CD1c-positive myeloid dendritic cell (primary cell): Measurements from ENCODE around the gene TOPBP1.

Experiments
- DNase-seq: peaks from one replicate; pipeline ENCODE4 v3.0.0-alpha.2; 2016; ENCODE audit errors: extremely low spot score

The TOPBP1 gene

GRCh38 chr3:133608388-133608787 lies 53.4 kb downstream of the TOPBP1 start:
- DNase-seq = no peak

GRCh38 chr3:133607816-133608215 lies 53.9 kb downstream of the TOPBP1 start:
- no peak for DNase-seq

GRCh38 chr3:133606902-133607301 lies 54.8 kb downstream of the TOPBP1 start:
- DNase-seq = no peak

GRCh38 chr3:133606342-133606741 lies 55.4 kb downstream of the TOPBP1 start:
- DNase-seq = no peak

GRCh38 chr3:133600572-133601081 lies 61.1 kb downstream of the TOPBP1 start:
- DNase-seq = no peak

- no peak for DNase-seq
These were observed 62.5 kb downstream of the TOPBP1 start for GRCh38 chr3:133599280-133599679.

GRCh38 chr3:133598405-133598804 lies 63.3 kb downstream of the TOPBP1 start:
- DNase-seq = no peak

GRCh38 chr3:133595341-133595740 lies 66.4 kb downstream of the TOPBP1 start:
- DNase-seq = no peak

GRCh38 chr3:133593243-133593642 lies 68.5 kb downstream of the TOPBP1 start:
- DNase-seq = no peak

- DNase-seq = no peak
These were observed 68.9 kb downstream of the TOPBP1 start for GRCh38 chr3:133592843-133593242.

GRCh38 chr3:133591271-133591742 lies 70.4 kb downstream of the TOPBP1 start:
- no peak for DNase-seq

GRCh38 chr3:133589503-133589902 lies 72.2 kb downstream of the TOPBP1 start:
- no peak for DNase-seq

GRCh38 chr3:133588784-133589465 lies 72.8 kb downstream of the TOPBP1 start:
- DNase-seq = no peak

GRCh38 chr3:133588035-133588434 lies 73.7 kb downstream of the TOPBP1 start:
- DNase-seq = no peak

GRCh38 chr3:133583396-133583795 lies 78.3 kb downstream of the TOPBP1 start:
- DNase-seq = no peak

- peak; percentile 28 for DNase-seq
These were observed 83.1 kb downstream of the TOPBP1 start for GRCh38 chr3:133578548-133579191.

- DNase-seq = no peak
These were observed 85.6 kb downstream of the TOPBP1 start for GRCh38 chr3:133576169-133576568.

- no peak for DNase-seq
These were observed 86.7 kb downstream of the TOPBP1 start for GRCh38 chr3:133575086-133575485.

GRCh38 chr3:133574260-133574881 lies 87.4 kb downstream of the TOPBP1 start:
- peak; percentile 82 for DNase-seq

GRCh38 chr3:133573629-133574194 lies 88.0 kb downstream of the TOPBP1 start, which contains the start of gene CDV3:
Gene CDV3 (plus strand): TSS chr3:133573686. CDS start chr3:133574045, 359 bp downstream.
- no peak for DNase-seq

- peak; percentile 100 for DNase-seq
These were observed 88.6 kb downstream of the TOPBP1 start for GRCh38 chr3:133573054-133573628.
